Measurements from ENCODE around the gene TMTC1. TPM values are rescaled to one million over a fixed set of nuclear protein-coding genes. Genes with fewer than 3 reads are reported as not detected.

TMTC1 gene
- total and polyA plus RNA-seq, 9 of the 15 experiments (the other 6 are each of a cell fraction or from before 2014, with no cell fraction given): under 0.01 to 0.18 (median 0.06) TPM; not detected in 2

DNA sequence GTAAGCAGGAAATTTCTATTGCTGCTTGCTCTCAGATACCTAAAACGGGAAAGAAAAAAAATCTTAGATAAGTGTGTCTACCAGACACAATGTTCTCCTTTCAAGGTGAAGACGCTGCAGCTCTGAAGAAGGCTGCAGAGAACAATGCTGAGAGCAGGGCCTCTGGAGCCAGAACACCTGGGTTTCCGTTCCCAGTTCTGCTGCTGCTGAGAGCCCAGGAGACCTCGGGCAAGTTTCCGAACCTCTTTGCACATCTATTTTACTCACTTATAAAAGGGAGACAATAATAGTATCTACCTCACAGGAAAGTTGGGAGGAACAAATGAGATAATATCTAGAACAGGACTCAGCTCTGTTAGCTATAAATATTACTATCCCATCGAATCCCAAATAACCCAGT is 122.9 kb downstream of the TMTC1 start:
- H3K4me3 ChIP-seq: no peak overlapping the region
- TF ChIP-seq, protein P1, sequence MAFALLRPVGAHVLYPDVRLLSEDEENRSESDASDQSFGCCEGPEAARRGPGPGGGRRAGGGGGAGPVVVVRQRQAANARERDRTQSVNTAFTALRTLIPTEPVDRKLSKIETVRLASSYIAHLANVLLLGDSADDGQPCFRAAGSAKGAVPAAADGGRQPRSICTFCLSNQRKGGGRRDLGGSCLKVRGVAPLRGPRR (CRISPR knock-in tag; IDR thresholded peaks at IDR 0.05): no peak
- TF ChIP-seq STAT5B (CRISPR knock-in tag; IDR thresholded peaks at IDR 0.05): no peak
- no peak for TF ChIP-seq EP300 (IDR thresholded peaks at IDR 0.05; ENCODE audit: low read length)
- TF ChIP-seq, protein P2, sequence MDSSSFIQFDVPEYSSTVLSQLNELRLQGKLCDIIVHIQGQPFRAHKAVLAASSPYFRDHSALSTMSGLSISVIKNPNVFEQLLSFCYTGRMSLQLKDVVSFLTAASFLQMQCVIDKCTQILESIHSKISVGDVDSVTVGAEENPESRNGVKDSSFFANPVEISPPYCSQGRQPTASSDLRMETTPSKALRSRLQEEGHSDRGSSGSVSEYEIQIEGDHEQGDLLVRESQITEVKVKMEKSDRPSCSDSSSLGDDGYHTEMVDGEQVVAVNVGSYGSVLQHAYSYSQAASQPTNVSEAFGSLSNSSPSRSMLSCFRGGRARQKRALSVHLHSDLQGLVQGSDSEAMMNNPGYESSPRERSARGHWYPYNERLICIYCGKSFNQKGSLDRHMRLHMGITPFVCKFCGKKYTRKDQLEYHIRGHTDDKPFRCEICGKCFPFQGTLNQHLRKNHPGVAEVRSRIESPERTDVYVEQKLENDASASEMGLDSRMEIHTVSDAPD (CRISPR knock-in tag; IDR thresholded peaks at IDR 0.05): no peak
- no peak for TF ChIP-seq SAFB2 (IDR thresholded peaks at IDR 0.05; ENCODE audit: borderline replicate concordance, low read depth, low read length, severe bottlenecking)
- no peak for TF ChIP-seq ZEB2 (IDR thresholded peaks at IDR 0.05)
- TF ChIP-seq TBL1XR1 (IDR thresholded peaks at IDR 0.05; ENCODE audit: low read length in 2 of 2): no peak
- no peak for TF ChIP-seq RCOR1 (IDR thresholded peaks at IDR 0.05; ENCODE audit: borderline replicate concordance in 1 of 2, low read depth in 2 of 2, low read length in 2 of 2)
- TF ChIP-seq CBFA2T2 (conservative IDR thresholded peaks at IDR 0.05): no peak
- 0% methylated on average over 6 of the region's 6 CpGs for WGBS (ENCODE audit: insufficient coverage, low coverage, missing lambda C conversion rate)

More for the DNA sequence above, 122.9 kb downstream of the TMTC1 start:
- H3K9me3 ChIP-seq (replicated peaks; ENCODE audit: control insufficient read depth, insufficient read depth, low read depth, low read length): no peaks in the 10 kb centered on the region
- no peaks in the 10 kb centered on the region; a peak in 1 of 5 replicates for H3K27me3 ChIP-seq (ENCODE audit: control insufficient read depth in 2 of 2, insufficient read depth in 2 of 2, low read length in 2 of 2)
- no peak overlapping the region for H3K27ac ChIP-seq (ENCODE audit: extremely low read depth, low read depth, low read length)
- DNase-seq (ENCODE audit: extremely low read depth in 1 of 4, low spot score in 3 of 4) (no peak), FAIRE-seq (no peak), ATAC-seq (no peak)
- in situ Hi-C loops (cut with MboI) (no loop called here), intact Hi-C loops (cut with micrococcal nuclease) (no loop called here)
- H4K20me1 ChIP-seq (replicated peaks; ENCODE audit: control insufficient read depth, insufficient read depth, low read length): no peaks in the 10 kb centered on the region
- no peaks in the 10 kb centered on the region for H3K4me1 ChIP-seq (replicated peaks in 1 of 2; ENCODE audit: control insufficient read depth in 2 of 2, insufficient read depth in 2 of 2, low read length in 2 of 2)
- ChIA-PET CTCF (ENCODE audit: low intra/inter-chr PET ratio) (no interaction called here), POLR2A (interaction anchor here (0.6 kb wide), 2 partner anchors 9 to 495 kb away, joined by 3 read pairs; no protein-coding TSS in a partner anchor)
- H3K9me1 ChIP-seq (ENCODE audit: control insufficient read depth, insufficient read depth, low read length): no peaks in the 10 kb centered on the region
- no peaks in the 10 kb centered on the region for H3K36me3 ChIP-seq (ENCODE audit: control insufficient read depth, insufficient read depth, low read length)
- no peak overlapping the region for H3K9ac ChIP-seq (ENCODE audit: insufficient read depth in 1 of 2, low read depth in 2 of 2, low read length in 2 of 2)
- no peak overlapping the region for H2AFZ ChIP-seq (ENCODE audit: low read depth, low read length)
- H3K79me2 ChIP-seq (ENCODE audit: control insufficient read depth, insufficient read depth, low read length): no peaks in the 10 kb centered on the region
- no TSS peak for BruUV-seq (replicated peaks)
- H3K4me2 ChIP-seq (ENCODE audit: insufficient read depth, low read length): no peak overlapping the region

All from K562 (cell line).